ENCODE data around the gene SNX19.

DNA sequence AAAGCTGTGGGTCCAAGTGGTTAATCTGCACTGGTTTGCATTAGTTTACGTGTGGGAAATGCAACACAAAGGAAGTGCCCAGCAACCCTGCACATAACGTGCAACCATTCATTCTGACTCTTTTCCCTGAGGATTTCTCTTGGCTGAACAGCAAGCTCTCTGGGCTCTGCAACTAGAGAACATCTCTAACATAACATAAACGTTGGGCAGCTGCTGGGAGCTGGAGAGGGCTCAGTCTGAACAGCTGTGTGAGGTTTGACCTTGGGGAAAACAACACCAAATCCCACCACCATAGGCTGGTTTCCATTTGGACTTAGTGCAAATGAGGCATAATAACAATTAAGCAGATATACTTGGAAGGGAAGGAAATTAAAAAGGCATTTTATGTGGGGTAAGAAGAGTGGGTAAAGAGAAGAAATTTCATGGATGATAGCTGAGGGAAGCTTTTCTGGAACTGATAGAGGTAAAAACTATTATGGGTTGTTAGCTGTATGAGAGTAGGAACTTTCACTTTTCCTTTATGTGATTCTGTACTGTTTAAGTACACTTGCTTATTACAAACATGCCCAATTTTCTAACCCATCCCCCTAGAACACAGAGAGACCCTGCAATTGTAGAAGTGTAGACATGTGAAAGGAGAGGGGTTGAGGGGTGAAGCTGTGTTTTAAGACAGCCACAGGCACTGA lies 76.2 kb downstream of the SNX19 start:
- TF ChIP-seq POLR2AphosphoS5 (IDR thresholded peaks at IDR 0.05; ENCODE audit: low read depth, low read length) (no peak), SIN3A (IDR thresholded peaks at IDR 0.05; ENCODE audit: borderline replicate concordance, low read depth, low read length) (no peak), CTCF (IDR thresholded peaks at IDR 0.05) (no peak), YY1 (IDR thresholded peaks at IDR 0.05; ENCODE audit: low read depth) (no peak), JUND (IDR thresholded peaks at IDR 0.05) (no peak), GABPA (IDR thresholded peaks at IDR 0.05; ENCODE audit: low read depth) (no peak), USF2 (IDR thresholded peaks at IDR 0.05; ENCODE audit: borderline replicate concordance, low read depth, low read length) (no peak), REST (IDR thresholded peaks at IDR 0.05; ENCODE audit: low read depth, low read length) (no peak), TCF12 (IDR thresholded peaks at IDR 0.05) (no peak), RFX5 (IDR thresholded peaks at IDR 0.05; ENCODE audit: low read length) (no peak), NRF1 (IDR thresholded peaks at IDR 0.05; ENCODE audit: low read depth, low read length) (no peak), PBX3 (IDR thresholded peaks at IDR 0.05) (no peak), MAX (IDR thresholded peaks at IDR 0.05; ENCODE audit: low read depth) (no peak)

All from SK-N-SH (cell line).